Adrenal gland (tissue), 5 donors: ENCODE data around the gene ADIPOQ.

Experiments
- POLR2A ChIP-seq, 2 donors: fragments of 450-650 bp; IDR thresholded peaks; one replicate each; pipeline ENCODE4 v1.6.1; 2017; ENCODE audit warnings: antibody characterized with exemption in 2 of 2, mild to moderate bottlenecking in 2 of 2, moderate library complexity in 1 of 2
- TF ChIP-seq, protein P1 (sequence below), 6 experiments: fragments of 450-650 bp in 4 of 6; fragments of 200-600 bp in 2 of 6; sonication (generic) in 1 of 6; IDR thresholded peaks; 1 replicate in 5 of 6; 2 replicates in 1 of 6; pipeline versions ENCODE4 v1.5.1 to v1.8.0; 2016 to 2021; ENCODE audit warnings: antibody characterized with exemption in 6 of 6, mild to moderate bottlenecking in 2 of 6, moderate library complexity in 1 of 6
- donor health status: DM: no; HTN: no; CAD: no.

DNA sequence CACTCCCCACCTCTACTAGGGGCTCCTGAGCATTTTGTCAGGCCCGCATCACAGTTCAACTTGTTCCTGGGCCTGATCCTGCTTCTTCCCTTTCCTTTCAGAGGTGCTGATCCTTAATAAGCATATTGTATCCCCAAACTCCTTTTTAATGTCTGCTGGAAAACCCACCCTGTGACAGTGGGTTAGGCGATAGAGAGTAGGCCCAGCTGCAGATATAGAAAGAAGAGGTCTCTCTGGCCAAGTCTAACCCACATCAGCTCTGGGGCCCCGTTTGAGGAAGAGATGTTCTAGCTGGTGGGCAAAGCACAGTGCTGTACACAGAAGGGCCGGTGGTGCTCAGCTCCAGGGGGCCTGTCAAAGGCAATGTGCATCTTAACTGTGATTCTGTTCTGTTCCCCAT is 53.5 kb downstream of the ADIPOQ start:
- TF ChIP-seq, protein P1, sequence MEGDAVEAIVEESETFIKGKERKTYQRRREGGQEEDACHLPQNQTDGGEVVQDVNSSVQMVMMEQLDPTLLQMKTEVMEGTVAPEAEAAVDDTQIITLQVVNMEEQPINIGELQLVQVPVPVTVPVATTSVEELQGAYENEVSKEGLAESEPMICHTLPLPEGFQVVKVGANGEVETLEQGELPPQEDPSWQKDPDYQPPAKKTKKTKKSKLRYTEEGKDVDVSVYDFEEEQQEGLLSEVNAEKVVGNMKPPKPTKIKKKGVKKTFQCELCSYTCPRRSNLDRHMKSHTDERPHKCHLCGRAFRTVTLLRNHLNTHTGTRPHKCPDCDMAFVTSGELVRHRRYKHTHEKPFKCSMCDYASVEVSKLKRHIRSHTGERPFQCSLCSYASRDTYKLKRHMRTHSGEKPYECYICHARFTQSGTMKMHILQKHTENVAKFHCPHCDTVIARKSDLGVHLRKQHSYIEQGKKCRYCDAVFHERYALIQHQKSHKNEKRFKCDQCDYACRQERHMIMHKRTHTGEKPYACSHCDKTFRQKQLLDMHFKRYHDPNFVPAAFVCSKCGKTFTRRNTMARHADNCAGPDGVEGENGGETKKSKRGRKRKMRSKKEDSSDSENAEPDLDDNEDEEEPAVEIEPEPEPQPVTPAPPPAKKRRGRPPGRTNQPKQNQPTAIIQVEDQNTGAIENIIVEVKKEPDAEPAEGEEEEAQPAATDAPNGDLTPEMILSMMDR (IDR thresholded peaks at IDR 0.05): no peak
- TF ChIP-seq POLR2A (IDR thresholded peaks at IDR 0.05): no peak
